ENCODE data around the gene MGAT4B.

- TF ChIP-seq POLR2AphosphoS5 (IDR thresholded peaks at IDR 0.05), result no peak
- no peak for TF ChIP-seq CTCF (IDR thresholded peaks at IDR 0.05)
- TF ChIP-seq POLR2A (IDR thresholded peaks at IDR 0.05), result no peak
- no peak for TF ChIP-seq EP300 (IDR thresholded peaks at IDR 0.05; ENCODE audit: low read depth)
These were observed 24.8 kb downstream of the MGAT4B start for GRCh38 chr5:179781846-179782245.

Measured in transverse colon (tissue), 4 donors.